ENCODE results near the gene ADPRM.

DNA sequence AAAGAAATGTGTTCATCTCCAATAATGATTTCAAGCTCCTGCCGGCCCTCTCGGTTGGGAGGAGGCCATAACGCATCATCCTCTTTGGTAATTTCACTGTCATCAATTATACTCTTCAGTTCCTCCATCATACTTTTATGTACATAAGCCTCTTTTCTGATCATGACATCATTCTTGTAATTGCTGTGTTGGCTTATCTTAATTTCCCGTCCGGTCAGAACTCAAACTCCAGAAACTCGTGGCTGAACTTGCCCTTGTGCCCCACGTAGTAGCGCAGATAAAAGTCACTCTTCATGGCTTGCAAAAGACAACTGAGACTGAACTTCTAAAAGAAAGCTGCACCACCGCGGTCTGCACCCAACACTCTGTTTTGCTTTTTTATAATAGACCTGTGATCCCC lies 18.8 kb downstream of the ADPRM start:
- TF ChIP-seq, protein P1, sequence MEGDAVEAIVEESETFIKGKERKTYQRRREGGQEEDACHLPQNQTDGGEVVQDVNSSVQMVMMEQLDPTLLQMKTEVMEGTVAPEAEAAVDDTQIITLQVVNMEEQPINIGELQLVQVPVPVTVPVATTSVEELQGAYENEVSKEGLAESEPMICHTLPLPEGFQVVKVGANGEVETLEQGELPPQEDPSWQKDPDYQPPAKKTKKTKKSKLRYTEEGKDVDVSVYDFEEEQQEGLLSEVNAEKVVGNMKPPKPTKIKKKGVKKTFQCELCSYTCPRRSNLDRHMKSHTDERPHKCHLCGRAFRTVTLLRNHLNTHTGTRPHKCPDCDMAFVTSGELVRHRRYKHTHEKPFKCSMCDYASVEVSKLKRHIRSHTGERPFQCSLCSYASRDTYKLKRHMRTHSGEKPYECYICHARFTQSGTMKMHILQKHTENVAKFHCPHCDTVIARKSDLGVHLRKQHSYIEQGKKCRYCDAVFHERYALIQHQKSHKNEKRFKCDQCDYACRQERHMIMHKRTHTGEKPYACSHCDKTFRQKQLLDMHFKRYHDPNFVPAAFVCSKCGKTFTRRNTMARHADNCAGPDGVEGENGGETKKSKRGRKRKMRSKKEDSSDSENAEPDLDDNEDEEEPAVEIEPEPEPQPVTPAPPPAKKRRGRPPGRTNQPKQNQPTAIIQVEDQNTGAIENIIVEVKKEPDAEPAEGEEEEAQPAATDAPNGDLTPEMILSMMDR (IDR thresholded peaks at IDR 0.05), result no peak
- no peak for TF ChIP-seq ZFX (IDR thresholded peaks at IDR 0.05; ENCODE audit: borderline replicate concordance)
